Psoas muscle (tissue), 8 donors: Measurements from ENCODE around the gene ANXA2R. TPM values are rescaled to one million over a fixed set of nuclear protein-coding genes. Genes with fewer than 3 reads are reported as not detected.

Source experiments
- ATAC-seq, 4 donors: fragments of 200-7000 bp; cut with Tn5 transposase; one replicate each; pipeline ENCODE4 v1.9.1; 2020; ENCODE audit warnings: moderate library complexity in 3 of 4, mild to moderate bottlenecking in 2 of 4
- DNase-seq, 2 donors: peaks; one replicate each; pipeline ENCODE4 v3.0.0-alpha.2; 2020
- H3K27ac ChIP-seq: fragments of 200-600 bp; one replicate; pipeline ENCODE4 v1.8.0; 2022
- H3K27me3 ChIP-seq, 3 donors: fragments of 200-600 bp in 1 of 3; one replicate each; pipeline versions ENCODE4 v1.6.1 to v1.8.0; 2013 to 2022; ENCODE audit warnings: low read length in 2 of 3, mild to moderate bottlenecking in 2 of 3, moderate library complexity in 1 of 3; ENCODE audit not compliant: insufficient read depth in 3 of 3
- H3K36me3 ChIP-seq, 2 donors: fragments of 200-600 bp in 1 of 2; one replicate each; pipeline versions ENCODE4 v1.6.1 to v1.8.0; 2013 to 2022; ENCODE audit warnings: low read depth in 1 of 2, mild to moderate bottlenecking in 1 of 2, moderate library complexity in 1 of 2; ENCODE audit not compliant: insufficient read depth in 1 of 2
- H3K4me1 ChIP-seq: fragments of 200-600 bp; one replicate; pipeline ENCODE4 v1.8.0; 2022
- H3K4me3 ChIP-seq: fragments of 200-600 bp; one replicate; pipeline ENCODE4 v1.8.0; 2022; ENCODE audit warnings: mild to moderate bottlenecking
- H3K9me3 ChIP-seq: fragments of 200-600 bp; one replicate; pipeline ENCODE4 v1.8.0; 2022
- CTCF ChIP-seq: fragments of 200-600 bp; IDR thresholded peaks from one replicate; pipeline ENCODE4 v1.8.0; 2022; ENCODE audit warnings: antibody characterized with exemption
- WGBS, 3 donors: extraction: QIAGEN DNeasy Blood & Tissue Kit; methylation state at CpG; one replicate each; pipeline versions ENCODE4 v1.1.6 to v1.1.7; 2013; 5-methylcytosine and 5-hydroxymethylcytosine counted together
- intact Hi-C, 2 donors: fragments of 100-400 bp; cut with DNase I; formaldehyde crosslinking; loops; one replicate each; pipeline versions ENCODE4 v1.11.0 to v1.14.2; 2022
- polyA plus RNA-seq, 3 donors: library from polyadenylated mRNA; stranded (reverse); fragments of 200-250 nt; gene quantifications; one replicate each; pipeline ENCODE4 v1.2.3, GENCODE V29; 2013
- total RNA-seq, 4 donors: library from RNA; stranded (reverse); fragmentation: NEBNext Ultra II Directional in 2 of 4; extraction: Animal tissue kit (Norgen Biotek cat#: 25700) in 2 of 4; gene quantifications; one replicate each; pipeline versions ENCODE4 v1.2.1 to v1.2.4, GENCODE V29; 2021 to 2023
- donor health status: healthy with polysubstance abuse.
- donor health status: DM: no; HTN: no; CAD: no; lungs with moderate emphysema.
- donor health status: Bipolar disorder and iron deficiency.
- donor health status: healthy.
- donor health status: DM: yes; HTN: yes; CAD: no.
- donor health status: DM: no; HTN: no; CAD: no.
- donor health status: DM: no; HTN: no; CAD: no.
- donor health status: DM: yes; HTN: yes; CAD: no.

ANXA2R gene
- total and polyA plus RNA-seq, 7 donors = 0.46 to 2.7 (median 0.87) TPM

- peaks cover 0 to 18% of the 10 kb centered on the region in 2 donors for H3K36me3 ChIP-seq
- no peak for TF ChIP-seq CTCF
- DNase-seq = no peak
- no peak overlapping the region for H3K27ac ChIP-seq
- intact Hi-C loops = no loop called here
- H3K9me3 ChIP-seq = no peaks in the 10 kb centered on the region
- WGBS, 3 donors = 85 to 98% (median 93%) methylated on average over 2 of the region's 2 CpGs
- H3K4me3 ChIP-seq = no peak overlapping the region
- peaks cover 19% of the 10 kb centered on the region for H3K4me1 ChIP-seq
- H3K27me3 ChIP-seq = no peaks in the 10 kb centered on the region
- no peak for ATAC-seq
Observed at GRCh38 chr5:43051684-43052083, 11.6 kb upstream of the ANXA2R start.

GRCh38 chr5:43050384-43050783, 10.3 kb upstream of the ANXA2R start:
- peaks cover 0 to 18% of the 10 kb centered on the region in 2 donors for H3K36me3 ChIP-seq
- H3K27me3 ChIP-seq = no peaks in the 10 kb centered on the region
- intact Hi-C loops = no loop called here
- no peaks in the 10 kb centered on the region for H3K9me3 ChIP-seq
- ATAC-seq (no peak), DNase-seq (no peak)
- TF ChIP-seq CTCF = no peak
- peaks cover 25% of the 10 kb centered on the region for H3K4me1 ChIP-seq
- H3K27ac ChIP-seq = no peak overlapping the region
- H3K4me3 ChIP-seq = no peak overlapping the region
- WGBS, 3 donors = 32 to 38% (median 36%) methylated on average over 4 of the region's 4 CpGs

- TF ChIP-seq CTCF = no peak
- peak overlapping the region; percentile 34 for H3K27ac ChIP-seq
- 52 to 64% (median 56%) methylated on average over 5 of the region's 5 CpGs for WGBS, 3 donors
- intact Hi-C loops = loop anchor here in 1 of 2 donors (2.0 kb wide), 1 partner anchor 14 kb away; no protein-coding TSS in a partner anchor
- H3K27me3 ChIP-seq = no peaks in the 10 kb centered on the region
- peaks cover 32% of the 10 kb centered on the region for H3K4me1 ChIP-seq
- no peak overlapping the region for H3K4me3 ChIP-seq
- H3K36me3 ChIP-seq = peaks cover 0 to 18% of the 10 kb centered on the region in 2 donors
- DNase-seq (no peak), ATAC-seq (peak in 1 of 4 donors; percentile 26)
- H3K9me3 ChIP-seq = no peaks in the 10 kb centered on the region
Observed at GRCh38 chr5:43049236-43049635, 9.1 kb upstream of the ANXA2R start.

GRCh38 chr5:43046474-43046873, 6.4 kb upstream of the ANXA2R start:
- ATAC-seq = no peak
- TF ChIP-seq CTCF = no peak
- peak overlapping the region; percentile 78 for H3K27ac ChIP-seq

GRCh38 chr5:43045236-43045635, 5.1 kb upstream of the ANXA2R start:
- no peaks in the 10 kb centered on the region for H3K9me3 ChIP-seq
- intact Hi-C loops = no loop called here
- H3K27me3 ChIP-seq = no peaks in the 10 kb centered on the region
- H3K36me3 ChIP-seq = no peaks in the 10 kb centered on the region
- DNase-seq (no peak), ATAC-seq (no peak)
- TF ChIP-seq CTCF = no peak
- peaks cover 34% of the 10 kb centered on the region for H3K4me1 ChIP-seq
- H3K27ac ChIP-seq = peak overlapping the region; percentile 78
- WGBS, 3 donors = 48 to 68% (median 51%) methylated on average over 4 of the region's 4 CpGs
- no peak overlapping the region for H3K4me3 ChIP-seq

More at GRCh38 chr5:43046474-43046873, 6.4 kb upstream of the ANXA2R start:
- Histone ChIP-seq H3K9me3 (no peaks in the 10 kb centered on the region), H3K4me1 (peaks cover 34% of the 10 kb centered on the region), H3K36me3 (no peaks in the 10 kb centered on the region), H3K4me3 (no peak overlapping the region), H3K27me3 (no peaks in the 10 kb centered on the region)
- 85 to 93% (median 88%) methylated on average over 1 of the region's 1 CpG for WGBS, 3 donors
- intact Hi-C loops = no loop called here
- DNase-seq = no peak
